IPS-20b (cell line): ENCODE measurements around the gene YWHAQ.

Experiments
- H3K27ac ChIP-seq: one replicate; pipeline ENCODE4 v1.5.1; 2013; ENCODE audit warnings: low read length
- H3K27me3 ChIP-seq: 2 replicates; pipeline ENCODE4 v1.6.1; 2013; ENCODE audit warnings: mild to moderate bottlenecking, low read length, inconsistent platforms; ENCODE audit not compliant: insufficient read depth
- H3K36me3 ChIP-seq: 2 replicates; pipeline ENCODE4 v1.6.1; 2013; ENCODE audit warnings: low read depth, mild to moderate bottlenecking, inconsistent platforms, low read length, moderate library complexity; ENCODE audit not compliant: insufficient read depth
- H3K4me1 ChIP-seq: 2 replicates; pipeline ENCODE4 v1.6.1; 2013; ENCODE audit warnings: mild to moderate bottlenecking, control low read depth, inconsistent platforms, low read length, moderate library complexity; ENCODE audit not compliant: insufficient read depth
- H3K4me3 ChIP-seq: 2 replicates; pipeline ENCODE4 v1.5.1; 2013; ENCODE audit warnings: mild to moderate bottlenecking, low read length, inconsistent platforms
- H3K9ac ChIP-seq: 2 replicates; pipeline ENCODE4 v1.6.1; 2013; ENCODE audit warnings: low read depth, mild to moderate bottlenecking, inconsistent platforms, low read length, moderate library complexity
- H3K9me3 ChIP-seq: 2 replicates; pipeline ENCODE4 v1.6.1; 2013; ENCODE audit warnings: mild to moderate bottlenecking, low read depth, low read length, inconsistent platforms; ENCODE audit not compliant: insufficient read depth

The YWHAQ gene

DNA sequence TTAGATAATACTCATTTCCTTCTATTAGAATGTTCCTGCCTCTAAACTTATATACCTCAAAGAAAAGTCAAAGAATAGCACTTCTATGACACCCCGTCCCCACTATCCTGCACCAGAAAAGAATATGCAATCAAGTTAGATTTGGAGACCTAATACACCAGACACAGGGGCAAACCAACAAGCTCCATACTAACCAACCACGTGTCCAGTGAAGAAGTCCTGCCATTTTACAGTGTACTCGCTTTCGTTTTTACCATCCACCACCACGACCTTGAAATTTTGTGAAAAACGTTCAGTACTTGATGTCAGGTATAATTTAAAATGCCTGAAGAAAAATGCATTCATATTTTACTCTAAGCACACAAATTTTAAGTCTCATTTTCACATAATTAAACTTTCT, 94.3 kb downstream of the YWHAQ start:
- H3K27ac ChIP-seq: no peak overlapping the region
- no peaks in the 10 kb centered on the region for H3K9me3 ChIP-seq
- H3K4me1 ChIP-seq: no peaks in the 10 kb centered on the region
- H3K4me3 ChIP-seq: no peak overlapping the region
- peaks cover 14% of the 10 kb centered on the region for H3K36me3 ChIP-seq
- no peaks in the 10 kb centered on the region for H3K27me3 ChIP-seq
- no peak overlapping the region for H3K9ac ChIP-seq

GRCh38 chr2:9535177-9535576, 95.6 kb downstream of the YWHAQ start:
- no peaks in the 10 kb centered on the region for H3K9me3 ChIP-seq

More at GRCh38 chr2:9535177-9535576, 95.6 kb downstream of the YWHAQ start:
- Histone ChIP-seq H3K27me3 (no peaks in the 10 kb centered on the region), H3K9ac (no peak overlapping the region), H3K27ac (no peak overlapping the region), H3K36me3 (peaks cover 19% of the 10 kb centered on the region), H3K4me3 (no peak overlapping the region), H3K4me1 (no peaks in the 10 kb centered on the region)
